Panc1 (cell line): ENCODE results near the gene PFN2.

Experiments used
- CTCF ChIP-seq: fragments of 450-650 bp; IDR thresholded peaks from 2 replicates; pipeline ENCODE4 v1.5.1; 2017; ENCODE audit warnings: mild to moderate bottlenecking
- REST ChIP-seq, 2 experiments: IDR thresholded peaks; 2 replicates each; pipeline ENCODE4 v1.6.1; 2011 to 2012; ENCODE audit warnings: low read depth in 2 of 2, control low read depth in 1 of 2, low read length in 1 of 2, mild to moderate bottlenecking in 1 of 2, moderate library complexity in 1 of 2; ENCODE audit not compliant: insufficient read depth in 1 of 2

GRCh38 chr3:149965278-149965677, 5.4 kb downstream of the PFN2 start:
- TF ChIP-seq CTCF (no peak), REST (IDR thresholded peaks at IDR 0.05; ENCODE audit: insufficient read depth in 1 of 2, low read depth in 2 of 2, low read length in 1 of 2) (no peak)
